Activated CD8-positive, alpha-beta memory T cell treated with anti-CD3 and anti-CD28 coated beads for 48 hours (primary cell): ENCODE results near the gene HOXB6.
A peak's percentile ranks its signal among the peaks of the same experiment; 100 is the strongest.

ENCODE experiments used
- DNase-seq, 3 experiments: peaks; one replicate each; pipeline ENCODE4 v3.0.0-alpha.2; 2020; ENCODE audit warnings: low read depth in 2 of 3, low spot score in 2 of 3

The HOXB6 gene

DNA sequence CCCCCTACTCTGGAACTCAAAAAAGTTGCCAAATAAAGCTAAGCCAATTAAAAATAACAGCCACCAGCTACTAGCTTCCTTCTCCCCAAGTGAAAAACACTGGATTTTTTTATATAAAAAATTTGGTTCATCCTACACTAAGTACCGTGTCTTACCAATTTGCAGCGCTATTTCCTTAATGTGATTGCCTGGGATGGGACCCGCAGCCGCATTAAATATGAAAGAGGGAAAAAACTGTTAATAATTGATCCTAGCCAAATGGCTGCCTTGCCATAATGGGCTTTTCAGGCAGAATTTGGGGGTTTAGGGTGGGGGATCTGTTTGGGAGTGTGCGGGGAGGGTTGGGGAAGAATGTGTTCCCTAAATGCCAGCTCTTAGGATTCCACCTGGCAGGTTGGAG lies 19.3 kb upstream of the HOXB6 start:
- no peak for DNase-seq

DNA sequence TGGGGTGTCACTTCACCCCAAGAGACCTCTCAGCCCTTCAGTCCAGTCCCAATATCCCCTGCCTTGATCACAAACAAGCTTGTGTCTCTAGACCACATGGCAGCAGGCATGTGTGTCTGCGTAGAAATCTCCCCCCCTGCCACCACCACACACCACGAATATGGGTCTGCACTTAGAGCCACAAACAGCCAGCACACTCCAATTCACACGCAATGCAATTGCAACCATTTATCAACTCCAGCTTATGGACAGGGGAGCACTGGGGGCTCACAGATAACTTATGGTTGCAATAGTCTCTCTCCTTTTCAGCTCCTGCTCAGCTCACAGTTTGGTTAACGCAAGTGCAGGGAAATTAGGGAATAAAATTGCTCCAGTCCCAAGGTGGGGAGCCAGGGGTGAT lies 18.8 kb upstream of the HOXB6 start:
- DNase-seq: no peak

DNA sequence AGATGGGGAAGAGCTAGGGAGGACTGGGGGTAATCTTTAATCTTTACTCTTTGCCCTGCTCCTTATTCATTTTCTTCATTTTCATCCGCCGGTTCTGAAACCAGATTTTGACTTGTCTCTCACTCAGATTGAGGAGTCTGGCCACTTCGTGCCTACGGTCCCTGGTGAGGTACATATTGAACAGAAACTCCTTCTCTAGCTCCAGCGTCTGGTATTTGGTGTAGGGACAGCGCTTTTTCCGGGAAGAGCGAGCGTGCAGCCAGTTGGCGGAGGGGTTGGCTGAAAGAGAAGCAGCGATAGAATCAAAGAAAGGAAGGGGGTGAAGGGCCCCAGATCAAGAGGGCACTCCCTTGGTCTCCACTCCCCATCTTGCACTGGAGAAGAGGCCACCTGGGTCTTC lies 18.1 kb upstream of the HOXB6 start:
- DNase-seq: no peak

DNA sequence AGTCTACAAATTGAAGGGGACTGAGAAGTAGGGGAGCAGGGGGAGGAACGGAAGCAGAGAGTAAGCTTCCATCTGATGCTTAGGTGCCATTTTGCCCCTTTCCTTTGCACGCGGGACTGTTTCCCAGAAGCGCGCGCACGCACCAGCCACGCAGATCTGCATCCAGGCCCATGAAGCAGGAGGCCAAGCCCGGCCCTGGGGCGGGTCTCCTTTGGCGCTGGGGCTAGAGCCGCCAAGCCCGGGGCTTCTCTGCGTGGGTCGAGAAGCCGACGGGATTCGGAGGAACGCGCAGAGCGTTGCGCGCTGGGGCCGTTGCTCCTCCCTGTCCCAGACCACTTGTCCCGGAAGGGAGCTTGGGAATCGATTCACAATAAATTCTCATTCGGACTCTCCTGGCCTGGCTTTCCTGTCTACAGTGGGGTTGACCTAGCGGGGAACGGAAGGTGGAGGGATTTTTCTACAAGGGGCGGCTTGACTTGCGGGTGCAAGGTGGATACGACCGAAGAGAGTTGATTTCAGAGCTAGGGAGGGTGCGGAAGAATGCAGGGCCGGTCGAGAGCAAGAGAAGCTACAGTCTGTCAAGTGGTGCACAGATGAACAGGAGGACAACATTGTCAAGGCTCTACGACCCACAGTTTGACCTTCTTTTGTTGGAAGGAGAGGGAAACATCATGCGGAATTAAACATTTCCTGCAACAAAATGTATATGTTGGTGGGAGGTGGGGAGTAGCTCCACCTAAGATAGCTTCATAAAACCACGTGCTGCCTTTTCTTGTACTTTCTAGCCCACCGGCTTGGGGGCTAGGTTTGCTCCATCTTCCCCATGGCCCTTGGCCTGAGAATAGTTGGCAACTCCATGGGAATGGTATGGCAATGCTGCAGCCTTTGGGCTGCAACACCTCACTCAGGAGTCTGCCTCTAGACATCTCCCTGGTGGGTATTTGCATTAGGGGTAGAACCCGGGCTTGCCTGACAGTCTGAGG lies 16.9 kb upstream of the HOXB6 start:
- no peak for DNase-seq

DNA sequence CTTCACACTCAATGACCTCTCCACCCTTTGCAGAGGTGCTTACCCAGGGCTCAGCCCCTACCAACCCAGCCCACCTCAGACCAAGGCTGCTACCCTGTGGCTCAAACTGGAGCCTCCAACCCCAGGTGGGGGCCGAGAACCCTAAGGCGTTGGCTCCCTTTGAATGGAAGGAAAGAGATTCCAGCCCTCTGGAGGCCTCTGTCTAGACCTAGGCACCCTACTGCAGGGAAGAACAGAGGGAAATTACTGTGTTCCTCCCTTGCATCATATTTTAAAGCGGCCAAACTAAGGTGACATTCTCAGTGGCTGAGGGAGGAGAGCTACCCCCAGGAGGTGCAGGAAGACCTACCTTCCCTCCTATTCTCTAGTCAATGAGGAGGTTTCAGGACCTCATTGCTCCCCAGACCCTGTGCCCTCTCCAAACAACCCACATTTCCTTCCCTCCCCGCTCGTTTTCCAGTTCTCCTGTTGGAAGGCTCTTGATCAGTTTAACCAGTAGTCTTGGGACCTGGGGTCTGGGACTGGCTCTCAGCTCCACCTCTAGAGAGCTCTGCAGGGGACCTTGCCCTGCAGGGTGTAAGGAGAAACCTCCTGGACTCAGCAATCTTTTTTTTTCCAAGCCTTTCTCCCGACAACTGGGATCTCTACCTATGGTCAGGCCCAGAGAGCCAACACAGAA lies 15.8 kb upstream of the HOXB6 start:
- no peak for DNase-seq

DNA sequence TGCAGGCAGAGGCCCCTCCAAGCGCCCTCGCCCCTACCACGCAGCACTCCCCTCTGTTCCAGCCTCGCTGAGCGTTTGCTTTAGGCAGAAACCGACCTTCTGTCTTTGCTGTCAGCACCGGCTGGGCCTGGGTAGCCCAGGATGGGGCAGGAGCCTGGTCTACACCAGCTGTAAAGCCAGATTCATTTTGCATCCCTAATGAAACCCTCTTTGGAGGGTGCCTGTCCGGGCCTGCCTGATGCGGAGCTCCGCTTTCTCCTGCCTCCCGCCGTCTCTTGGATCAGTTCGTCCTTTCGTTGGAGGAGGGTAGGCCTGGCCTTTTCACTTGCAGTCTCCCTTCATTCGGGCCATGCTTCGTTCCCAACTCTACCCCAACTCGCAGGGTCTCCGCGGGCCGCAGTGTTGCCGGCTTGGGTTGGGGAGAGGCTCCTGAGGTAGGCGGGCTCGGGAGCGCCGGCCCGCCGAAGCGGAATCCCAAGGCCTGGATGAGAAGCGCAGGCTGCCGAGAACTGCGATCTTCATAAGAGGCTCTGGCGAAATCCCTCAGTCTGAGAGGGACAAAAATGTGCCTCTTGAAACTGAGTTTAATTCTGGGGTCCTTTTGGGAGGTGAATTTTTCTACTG lies 15.2 kb upstream of the HOXB6 start:
- no peak for DNase-seq

DNA sequence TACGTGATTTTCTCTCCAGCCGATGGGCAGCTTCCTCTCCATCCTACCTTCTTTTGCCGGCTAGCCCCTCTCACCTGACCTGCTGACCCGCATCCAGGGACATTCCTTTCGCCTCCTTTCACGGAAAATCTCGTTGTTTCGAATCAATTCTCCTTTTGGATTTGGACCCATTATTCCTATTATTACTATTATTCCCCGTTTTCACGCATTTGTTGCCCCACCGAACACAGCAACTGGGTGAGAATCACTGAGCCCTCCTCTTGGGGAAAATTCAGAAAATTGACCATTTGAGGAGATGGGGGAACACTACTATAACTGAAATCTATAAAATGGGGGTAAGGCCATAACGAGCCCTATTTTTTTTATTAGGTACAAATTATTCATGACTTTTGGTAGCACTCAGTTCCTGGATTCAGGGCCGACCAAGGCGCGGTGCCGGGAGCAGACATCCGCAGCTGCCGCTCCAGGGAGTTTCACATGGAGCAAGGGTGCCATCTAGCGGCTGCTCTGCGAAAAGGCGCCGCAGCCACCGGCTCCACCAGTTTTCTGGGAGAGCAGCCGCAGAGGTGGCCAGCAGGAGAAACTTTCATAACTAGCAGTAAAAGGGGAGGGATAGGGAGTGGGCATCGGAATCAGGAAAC lies 13.6 kb upstream of the HOXB6 start:
- peak; percentile 66 to 90 (median 79) for DNase-seq

DNA sequence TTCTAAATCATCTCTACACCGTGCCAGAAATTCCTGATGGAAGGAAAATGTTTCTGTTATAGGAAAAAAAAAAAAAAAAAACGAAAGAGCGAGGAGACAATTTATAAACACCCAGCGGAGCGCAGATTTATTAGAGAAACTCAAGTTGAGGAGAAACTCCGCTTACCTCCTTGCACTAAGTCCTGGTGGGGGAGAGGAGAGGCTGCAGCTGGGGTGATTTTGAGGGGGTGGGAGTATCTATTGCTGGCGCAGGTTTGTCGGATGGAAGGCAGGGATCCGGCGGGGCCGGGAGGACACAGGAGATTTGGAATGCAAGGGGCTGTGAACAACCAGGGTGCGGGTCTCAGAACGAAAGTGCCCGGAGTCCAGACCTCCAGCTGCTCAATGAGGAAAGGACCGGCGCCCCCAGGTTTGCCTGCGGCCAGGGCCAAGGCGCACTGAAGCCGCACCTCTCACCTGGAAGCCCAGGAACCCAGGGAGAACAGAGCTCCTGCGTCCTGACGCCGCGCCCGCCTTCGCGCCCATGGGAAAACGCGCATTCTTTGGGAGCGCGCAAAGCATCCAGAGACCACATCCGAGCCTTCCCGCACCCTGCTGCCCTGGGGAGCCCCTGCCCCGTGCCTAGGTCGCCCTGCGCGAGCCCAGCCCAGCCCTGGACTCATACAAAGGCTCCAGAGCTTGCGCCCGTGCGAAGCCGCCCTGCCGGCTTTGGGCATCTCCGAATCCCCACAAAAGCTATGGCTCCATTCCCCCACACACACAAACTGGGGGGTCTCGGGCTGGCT lies 12.9 kb upstream of the HOXB6 start:
- DNase-seq: no peak

DNA sequence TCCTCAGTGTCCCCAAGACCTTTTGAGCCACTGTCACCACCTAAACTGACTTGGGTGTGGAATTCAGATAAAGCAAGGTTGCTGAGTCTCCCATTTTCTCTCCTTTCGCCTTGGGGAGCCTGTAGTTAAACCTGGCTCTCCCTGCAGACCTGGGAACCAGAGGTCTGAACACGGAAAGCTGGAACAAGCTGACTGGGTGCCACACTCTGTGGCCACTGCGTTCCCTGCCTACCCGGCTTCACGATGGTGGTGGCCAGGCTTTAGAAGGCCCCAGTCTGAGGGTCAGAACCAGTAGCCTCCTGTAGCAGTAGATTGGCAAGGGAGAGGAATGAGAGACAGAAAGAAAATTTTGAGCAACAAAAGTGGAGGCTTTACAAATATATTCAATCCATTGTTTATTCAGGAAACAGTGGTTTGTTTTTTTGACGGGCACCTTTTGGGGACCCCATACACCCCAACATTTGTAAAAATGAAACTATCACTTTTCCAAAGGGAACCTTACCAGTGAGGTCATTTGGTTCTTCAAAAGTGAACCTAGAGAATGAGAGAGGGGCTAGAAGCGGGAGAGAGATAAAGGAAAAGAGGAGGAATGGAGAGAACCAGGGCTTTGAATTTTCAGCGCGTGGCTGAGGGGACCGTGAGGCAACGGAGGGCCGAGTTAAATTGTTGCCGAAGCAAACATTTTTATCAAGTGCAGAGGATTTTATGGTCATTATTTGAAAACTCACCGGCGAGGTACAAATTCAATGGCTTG lies 12.1 kb upstream of the HOXB6 start:
- no peak for DNase-seq

DNA sequence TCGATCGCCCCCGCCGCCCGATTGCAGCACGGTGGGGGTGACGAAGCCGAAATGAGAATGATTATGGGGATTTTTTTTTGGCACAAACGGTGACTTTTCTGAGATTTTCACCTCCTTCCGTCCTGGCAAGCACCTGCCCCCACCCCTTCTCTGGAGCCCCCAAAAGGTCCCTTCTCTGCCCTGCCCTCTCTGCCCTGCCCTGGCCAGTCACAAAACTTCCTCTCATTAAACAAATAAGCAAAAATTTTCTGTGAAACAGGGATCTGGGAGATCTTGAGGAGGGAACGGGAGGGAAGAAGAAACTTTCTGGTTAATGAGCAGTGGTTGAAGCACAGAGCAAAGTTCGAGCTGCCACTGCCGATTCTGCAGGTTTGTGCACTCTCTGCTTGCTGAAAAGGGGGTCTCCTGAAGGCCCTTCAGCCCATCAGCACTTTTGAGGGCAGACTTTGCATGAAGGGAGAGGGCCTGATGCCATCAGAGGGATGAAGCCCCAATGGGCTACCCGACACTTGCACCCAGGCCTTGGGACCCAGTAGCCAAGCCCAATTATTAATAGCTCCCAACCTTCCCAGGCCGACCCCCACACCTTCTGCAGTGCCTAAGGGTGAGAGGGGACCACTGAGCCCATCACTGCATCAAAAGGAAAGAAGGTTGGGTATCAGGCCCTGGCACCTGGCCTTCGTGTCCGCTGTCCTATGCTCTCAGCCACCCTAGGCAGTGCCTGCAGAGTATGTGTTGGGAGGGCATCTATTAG lies 11.4 kb upstream of the HOXB6 start:
- no peak for DNase-seq

DNA sequence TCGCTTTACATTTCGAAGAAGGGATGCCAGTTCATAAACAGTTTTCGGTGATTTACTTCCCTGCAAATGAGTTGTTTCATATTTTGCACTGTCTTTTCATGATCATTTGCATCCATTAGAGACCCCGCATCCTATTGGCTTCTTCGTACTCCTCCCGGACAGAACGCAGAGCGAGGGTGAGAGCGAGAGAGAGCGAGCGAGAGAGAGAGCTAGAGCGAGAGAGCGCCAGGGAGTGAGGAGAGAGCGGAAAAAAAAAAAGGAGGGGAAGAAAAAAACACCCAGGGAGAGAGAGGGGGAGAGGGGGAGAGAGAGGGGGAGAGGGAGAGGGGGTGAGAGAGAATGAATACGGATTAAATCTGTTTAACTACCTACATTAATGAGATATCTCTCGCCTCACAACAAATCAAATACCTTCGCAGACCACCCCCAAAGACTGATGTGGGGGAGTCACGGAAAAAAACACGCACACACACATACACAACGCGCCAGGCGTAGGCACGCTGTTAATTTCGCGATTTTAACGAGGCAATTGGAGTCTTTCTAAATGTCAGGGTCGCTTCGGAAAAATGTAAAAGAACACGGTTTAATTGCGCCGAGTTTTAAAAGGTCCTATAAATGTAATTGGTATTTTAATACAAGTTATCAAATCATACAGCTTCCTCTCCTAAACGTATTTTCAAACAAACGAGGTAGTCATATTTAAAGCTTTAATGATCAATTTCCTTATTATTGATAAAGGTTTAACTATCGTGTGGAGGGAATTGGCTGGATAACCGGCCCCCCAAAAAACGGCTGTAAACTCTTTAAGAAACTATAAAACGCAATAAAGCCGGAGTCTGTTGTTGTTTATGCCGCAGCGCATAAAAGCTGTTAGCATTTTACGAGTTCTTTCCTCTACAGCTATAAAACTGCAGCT lies 10.5 kb upstream of the HOXB6 start, which contains the start of gene HOXB8:
Gene HOXB8, minus strand, starts transcription at position 246 of the 916 bp plus-strand sequence. CDS start 588 bp downstream, outside the sequence.
- DNase-seq: no peak

DNA sequence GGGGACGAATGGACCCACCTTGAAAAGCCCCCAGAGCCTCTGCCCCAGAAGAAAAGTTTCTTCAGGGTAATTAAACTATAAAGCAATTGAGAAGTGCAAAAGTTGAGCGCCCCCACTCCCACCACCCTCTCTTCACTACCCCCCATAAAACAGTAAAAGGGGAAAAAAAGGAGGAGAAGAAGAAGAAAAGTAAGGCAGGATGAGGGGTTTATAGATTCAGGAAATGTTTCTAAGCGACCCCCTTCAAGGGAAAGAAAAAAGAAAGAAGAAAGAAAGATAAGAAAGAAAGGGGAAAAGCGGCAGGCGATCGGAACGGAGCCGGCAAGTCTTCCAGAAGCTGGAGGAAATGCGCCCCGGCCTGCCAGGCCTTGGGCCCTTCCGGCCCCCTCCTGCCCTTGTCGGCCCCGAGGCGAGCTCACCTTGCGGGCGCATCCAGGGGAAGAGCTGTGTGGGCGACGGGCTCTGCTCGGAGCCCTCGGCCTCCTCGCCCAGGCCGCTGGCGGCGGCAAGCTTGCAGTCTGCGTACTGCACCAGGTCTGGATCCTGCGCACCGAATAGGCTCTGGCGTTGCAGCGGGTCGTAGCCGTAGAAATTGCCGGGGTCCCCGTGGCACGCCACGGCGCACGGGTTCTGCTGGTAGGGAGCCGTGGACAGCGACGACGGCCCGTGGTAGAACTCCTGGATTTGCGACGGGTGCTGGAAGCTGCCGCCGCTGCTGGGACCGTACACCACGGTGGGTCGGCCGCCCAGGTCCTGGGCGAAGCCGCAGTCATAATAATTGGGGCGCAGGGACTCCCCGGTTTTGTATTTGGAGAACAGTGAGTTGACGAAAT lies 9.3 kb upstream of the HOXB6 start:
- DNase-seq: no peak

DNA sequence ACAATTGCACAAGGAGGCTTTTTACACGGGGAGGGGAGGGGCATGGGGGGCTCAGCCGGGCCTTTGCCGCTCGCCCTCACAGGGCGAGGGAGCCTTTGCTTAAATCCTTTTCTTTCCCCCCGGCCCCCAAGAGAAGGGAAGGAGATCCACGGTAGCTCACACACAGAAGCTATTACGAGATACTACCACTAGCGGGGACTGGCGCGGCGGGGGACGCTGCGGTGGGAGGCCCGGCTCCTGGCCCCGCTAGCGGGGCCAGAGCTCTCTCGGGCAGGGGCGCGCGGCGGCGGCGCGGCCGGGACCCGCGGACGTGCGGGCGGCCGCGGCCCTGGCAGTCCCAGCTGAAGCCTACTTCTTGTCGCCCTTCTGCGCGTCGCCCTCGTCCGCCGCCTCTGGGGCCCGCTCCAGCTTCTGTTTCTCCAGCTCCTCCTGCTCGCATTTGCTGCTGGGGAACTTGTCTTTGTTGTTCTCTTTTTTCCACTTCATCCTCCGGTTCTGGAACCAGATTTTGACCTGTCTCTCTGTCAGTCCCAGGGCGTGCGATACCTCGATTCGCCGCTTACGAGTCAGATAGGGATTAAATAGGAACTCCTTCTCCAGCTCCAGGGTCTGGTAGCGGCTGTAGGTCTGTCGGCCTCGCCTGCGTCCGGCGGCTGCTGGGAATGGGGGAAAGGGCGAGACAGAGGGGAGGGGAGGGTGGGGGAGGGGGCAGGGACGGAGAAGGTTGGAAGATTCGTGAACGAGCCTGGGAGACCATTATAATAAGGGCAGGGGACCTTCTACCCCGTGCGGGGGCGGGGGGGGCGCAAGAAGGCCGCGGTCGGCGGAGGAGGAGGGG lies 8.3 kb upstream of the HOXB6 start:
- no peak for DNase-seq

DNA sequence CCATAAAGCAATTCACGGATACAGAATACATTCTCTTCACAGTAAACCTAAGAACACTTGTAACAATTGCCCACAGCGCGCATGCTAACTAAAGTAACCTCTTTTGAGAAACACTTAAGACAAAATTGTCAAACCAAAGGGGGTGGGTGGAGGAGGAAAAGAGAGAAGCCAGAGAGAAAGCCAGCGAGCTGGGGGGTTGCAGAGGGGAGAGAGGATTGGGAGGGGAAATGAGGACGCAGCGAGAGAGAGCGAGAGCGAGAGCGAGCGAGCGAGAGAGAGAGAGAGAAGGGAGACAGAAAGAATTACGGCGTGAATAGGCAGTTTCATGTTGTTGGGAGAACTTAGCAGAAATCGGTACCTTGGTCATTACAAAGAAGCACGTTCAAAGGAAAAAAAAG lies 7.7 kb upstream of the HOXB6 start:
- DNase-seq: no peak

DNA sequence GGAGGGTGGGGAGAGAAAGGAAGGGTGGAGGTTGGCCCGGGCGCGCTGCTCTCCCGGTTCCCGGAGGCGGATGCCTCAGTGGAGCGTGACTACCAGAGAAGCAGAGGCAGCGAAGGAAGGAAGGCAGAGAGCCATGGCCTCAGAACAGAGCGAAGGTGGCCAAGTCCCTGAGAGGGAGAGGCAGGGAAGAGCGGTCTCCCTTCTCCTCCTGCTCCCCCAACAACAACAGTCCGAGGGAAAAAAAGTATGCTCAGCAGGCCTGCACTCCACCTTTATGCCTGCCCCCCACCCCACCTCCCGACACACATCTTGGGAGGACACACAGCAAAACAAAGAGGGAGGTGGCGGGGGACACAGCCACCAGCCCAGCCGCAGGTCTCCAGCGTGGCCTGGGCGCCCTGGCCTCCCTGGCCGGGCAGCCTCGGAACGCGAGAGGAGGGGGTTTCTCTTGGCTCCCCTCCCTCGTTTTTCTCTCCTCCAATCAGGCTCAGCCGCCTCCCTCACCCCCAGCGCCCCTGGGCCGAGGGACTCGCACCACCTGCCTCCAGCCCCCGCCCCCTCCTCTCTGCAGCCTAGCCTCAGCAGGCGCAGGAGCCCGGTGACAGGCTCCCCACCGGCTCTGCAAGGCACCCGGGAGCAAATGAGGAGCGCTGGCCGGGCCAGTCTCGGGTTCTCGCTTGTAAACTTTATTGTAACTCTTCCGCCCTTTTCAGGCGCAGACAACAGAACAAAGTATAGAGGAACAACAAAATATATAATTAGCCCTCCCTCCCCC lies 7.1 kb upstream of the HOXB6 start:
- no peak for DNase-seq

DNA sequence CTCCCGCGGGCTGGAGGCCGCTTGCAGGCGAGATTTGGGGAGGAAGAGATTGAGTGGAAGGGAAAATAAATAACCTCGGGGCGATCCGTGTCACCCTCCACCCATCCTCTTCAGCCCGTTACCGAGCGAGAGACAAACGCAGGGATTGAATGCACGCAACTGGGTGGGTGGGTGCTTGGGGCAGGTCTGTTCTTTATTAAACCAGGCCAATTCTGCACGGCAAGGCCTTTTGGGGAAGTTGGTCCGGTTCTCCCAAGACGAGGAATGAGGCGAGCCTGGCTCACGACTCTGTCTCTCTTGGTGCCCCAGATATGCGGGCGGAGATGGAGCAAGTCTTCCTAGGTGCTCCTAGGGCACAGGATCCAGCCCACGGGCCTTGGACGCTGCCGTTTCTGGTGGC lies 6.4 kb upstream of the HOXB6 start:
- DNase-seq: no peak
